Measurements from ENCODE around the gene TBCD. TPM values are rescaled to one million over a fixed set of nuclear protein-coding genes. Genes with fewer than 3 reads are reported as not detected.

Gene TBCD
- total RNA-seq, 1 donor from 2014 or later: 31.8 TPM

DNA sequence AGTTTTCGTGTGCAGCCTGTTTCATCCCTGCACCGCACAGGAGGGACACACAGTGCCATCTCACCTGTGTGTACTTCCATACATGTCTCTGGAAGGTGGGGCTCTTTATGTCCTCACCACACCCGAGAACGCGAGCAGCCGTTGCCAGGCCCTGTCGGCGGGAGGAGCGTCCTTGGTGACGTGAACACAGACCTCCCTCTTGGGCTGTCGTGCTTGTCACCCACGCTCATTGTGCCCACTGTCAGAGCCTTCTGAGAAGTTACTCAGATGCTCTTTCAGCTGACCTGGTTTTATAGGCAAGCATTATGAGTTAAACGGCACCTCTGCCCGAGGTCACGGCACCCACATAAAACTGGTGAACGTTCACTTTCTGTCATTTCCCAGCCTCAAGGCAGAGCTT lies 47.7 kb downstream of the TBCD start:
- peaks cover 5% of the 10 kb centered on the region for H3K4me1 Mint-ChIP-seq (ENCODE audit: low read depth, unreplicated experiment)
- no peaks in the 10 kb centered on the region for H3K36me3 ChIP-seq (ENCODE audit: insufficient read depth, low read length)
- H3K36me3 Mint-ChIP-seq (ENCODE audit: low read depth, unreplicated experiment): peaks cover 16% of the 10 kb centered on the region
- no peaks in the 10 kb centered on the region for H3K9me3 ChIP-seq (ENCODE audit: insufficient read depth, low read depth, low read length)
- H3K27ac Mint-ChIP-seq (ENCODE audit: unreplicated experiment): no peak overlapping the region
- H3K79me2 ChIP-seq (ENCODE audit: insufficient read depth, low read length): peaks cover 11% of the 10 kb centered on the region
- H3K4me2 ChIP-seq (ENCODE audit: low read length): no peak overlapping the region
- H4K20me1 ChIP-seq (ENCODE audit: insufficient read depth, low read length): peaks cover 31% of the 10 kb centered on the region
- FAIRE-seq (no peak), DNase-seq (ENCODE audit: low read depth) (no peak)
- no peak overlapping the region for H3K4me3 ChIP-seq (ENCODE audit: insufficient read depth, low read depth, low read length)
- H3K27me3 ChIP-seq (ENCODE audit: insufficient read depth, low read length): no peaks in the 10 kb centered on the region
- no peak overlapping the region for H3K9ac ChIP-seq (ENCODE audit: low read length)
- no peak overlapping the region for H3K27ac ChIP-seq (ENCODE audit: low read depth, low read length)
- H2AFZ ChIP-seq (ENCODE audit: low read depth, low read length): no peak overlapping the region
- H3K4me3 Mint-ChIP-seq (ENCODE audit: unreplicated experiment): no peak overlapping the region
- H3K27me3 Mint-ChIP-seq (ENCODE audit: low read depth, unreplicated experiment): no peaks in the 10 kb centered on the region
- peaks cover 4% of the 10 kb centered on the region for H3K9me3 Mint-ChIP-seq (ENCODE audit: unreplicated experiment)
- H3K4me1 ChIP-seq (ENCODE audit: insufficient read depth, low read length): no peaks in the 10 kb centered on the region
- no peak for TF ChIP-seq EZH2 (IDR thresholded peaks at IDR 0.05; ENCODE audit: insufficient read depth, low read length)
- TF ChIP-seq, protein P1, sequence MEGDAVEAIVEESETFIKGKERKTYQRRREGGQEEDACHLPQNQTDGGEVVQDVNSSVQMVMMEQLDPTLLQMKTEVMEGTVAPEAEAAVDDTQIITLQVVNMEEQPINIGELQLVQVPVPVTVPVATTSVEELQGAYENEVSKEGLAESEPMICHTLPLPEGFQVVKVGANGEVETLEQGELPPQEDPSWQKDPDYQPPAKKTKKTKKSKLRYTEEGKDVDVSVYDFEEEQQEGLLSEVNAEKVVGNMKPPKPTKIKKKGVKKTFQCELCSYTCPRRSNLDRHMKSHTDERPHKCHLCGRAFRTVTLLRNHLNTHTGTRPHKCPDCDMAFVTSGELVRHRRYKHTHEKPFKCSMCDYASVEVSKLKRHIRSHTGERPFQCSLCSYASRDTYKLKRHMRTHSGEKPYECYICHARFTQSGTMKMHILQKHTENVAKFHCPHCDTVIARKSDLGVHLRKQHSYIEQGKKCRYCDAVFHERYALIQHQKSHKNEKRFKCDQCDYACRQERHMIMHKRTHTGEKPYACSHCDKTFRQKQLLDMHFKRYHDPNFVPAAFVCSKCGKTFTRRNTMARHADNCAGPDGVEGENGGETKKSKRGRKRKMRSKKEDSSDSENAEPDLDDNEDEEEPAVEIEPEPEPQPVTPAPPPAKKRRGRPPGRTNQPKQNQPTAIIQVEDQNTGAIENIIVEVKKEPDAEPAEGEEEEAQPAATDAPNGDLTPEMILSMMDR (IDR thresholded peaks at IDR 0.05; ENCODE audit: insufficient read depth, low read depth, low read length): no peak

DNA sequence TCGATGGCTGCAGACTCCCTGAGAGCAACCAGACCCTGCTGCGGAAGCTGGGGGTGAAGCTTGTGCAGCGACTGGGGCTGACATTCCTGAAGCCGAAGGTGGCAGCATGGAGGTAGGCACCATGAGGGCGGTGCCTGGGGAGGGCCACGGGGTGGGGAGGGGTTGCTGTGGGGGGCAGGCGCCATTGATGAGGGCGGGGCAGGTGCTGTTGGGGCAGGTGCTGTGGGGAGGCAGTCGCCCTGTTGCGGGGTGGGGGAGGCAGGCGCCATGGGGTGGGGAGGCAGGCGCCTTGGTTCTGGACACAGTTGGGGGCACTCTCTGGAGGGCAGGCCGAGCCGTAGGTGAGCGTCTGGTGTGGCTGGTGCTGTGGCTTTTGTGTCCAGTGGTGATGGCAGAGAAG lies 49.0 kb downstream of the TBCD start:
- Histone ChIP-seq H3K27me3 (ENCODE audit: insufficient read depth, low read length) (no peaks in the 10 kb centered on the region), H3K36me3 (ENCODE audit: insufficient read depth, low read length) (no peaks in the 10 kb centered on the region), H2AFZ (ENCODE audit: low read depth, low read length) (no peak overlapping the region), H3K4me3 (ENCODE audit: insufficient read depth, low read depth, low read length) (no peak overlapping the region), H3K4me1 (ENCODE audit: insufficient read depth, low read length) (no peaks in the 10 kb centered on the region), H4K20me1 (ENCODE audit: insufficient read depth, low read length) (peaks cover 22% of the 10 kb centered on the region), H3K4me2 (ENCODE audit: low read length) (no peak overlapping the region), H3K27ac (ENCODE audit: low read depth, low read length) (no peak overlapping the region), H3K9me3 (ENCODE audit: insufficient read depth, low read depth, low read length) (no peaks in the 10 kb centered on the region), H3K9ac (ENCODE audit: low read length) (no peak overlapping the region), H3K79me2 (ENCODE audit: insufficient read depth, low read length) (peaks cover 7% of the 10 kb centered on the region)
- Mint-ChIP-seq H3K27me3 (ENCODE audit: low read depth, unreplicated experiment) (no peaks in the 10 kb centered on the region), H3K27ac (ENCODE audit: unreplicated experiment) (no peak overlapping the region), H3K9me3 (ENCODE audit: unreplicated experiment) (peaks cover 4% of the 10 kb centered on the region), H3K4me3 (ENCODE audit: unreplicated experiment) (no peak overlapping the region), H3K4me1 (ENCODE audit: low read depth, unreplicated experiment) (peaks cover 5% of the 10 kb centered on the region), H3K36me3 (ENCODE audit: low read depth, unreplicated experiment) (peaks cover 15% of the 10 kb centered on the region)
- FAIRE-seq: no peak
- no peak for TF ChIP-seq EZH2 (IDR thresholded peaks at IDR 0.05; ENCODE audit: insufficient read depth, low read length)
- TF ChIP-seq, protein P1 (IDR thresholded peaks at IDR 0.05; ENCODE audit: insufficient read depth, low read depth, low read length): no peak
- no peak for DNase-seq (ENCODE audit: low read depth)

DNA sequence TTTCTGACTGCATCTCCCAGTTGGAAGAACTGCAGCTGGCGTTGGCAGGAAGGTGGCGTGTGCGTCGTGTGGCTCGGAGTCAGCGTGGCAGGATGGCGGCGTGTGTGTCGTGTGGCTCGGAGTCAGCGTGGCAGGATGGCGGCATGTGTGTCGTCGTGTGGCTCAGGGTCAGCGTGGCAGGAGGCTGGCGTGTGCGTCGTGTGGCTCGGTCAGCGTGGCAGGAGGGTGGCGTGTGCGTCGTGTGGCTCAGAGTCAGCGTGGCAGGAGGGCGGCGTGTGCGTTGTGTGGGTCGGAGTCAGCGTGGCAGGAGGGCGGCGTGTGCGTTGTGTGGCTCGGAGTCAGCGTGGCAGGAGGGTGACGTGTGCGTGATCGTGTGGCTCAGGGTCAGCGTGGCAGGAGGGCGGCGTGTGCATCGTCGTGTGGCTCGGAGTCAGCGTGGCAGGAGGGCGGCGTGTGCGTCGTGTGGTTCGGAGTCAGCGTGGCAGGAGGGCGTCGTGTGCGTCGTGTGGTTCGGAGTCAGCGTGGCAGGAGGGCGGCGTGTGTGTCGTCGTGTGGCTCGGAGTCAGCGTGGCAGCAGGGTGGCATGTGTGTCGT lies 49.6 kb downstream of the TBCD start:
- no peaks in the 10 kb centered on the region for H3K4me1 ChIP-seq (ENCODE audit: insufficient read depth, low read length)
- FAIRE-seq: no peak
- TF ChIP-seq, protein P1 (IDR thresholded peaks at IDR 0.05; ENCODE audit: insufficient read depth, low read depth, low read length): no peak
- no peak for TF ChIP-seq EZH2 (IDR thresholded peaks at IDR 0.05; ENCODE audit: insufficient read depth, low read length)
- Mint-ChIP-seq H3K36me3 (ENCODE audit: low read depth, unreplicated experiment) (peaks cover 11% of the 10 kb centered on the region), H3K4me3 (ENCODE audit: unreplicated experiment) (no peak overlapping the region), H3K4me1 (ENCODE audit: low read depth, unreplicated experiment) (peaks cover 5% of the 10 kb centered on the region), H3K27me3 (ENCODE audit: low read depth, unreplicated experiment) (no peaks in the 10 kb centered on the region), H3K9me3 (ENCODE audit: unreplicated experiment) (peaks cover 4% of the 10 kb centered on the region), H3K27ac (ENCODE audit: unreplicated experiment) (no peak overlapping the region)
- no peaks in the 10 kb centered on the region for H3K36me3 ChIP-seq (ENCODE audit: insufficient read depth, low read length)
- H3K4me2 ChIP-seq (ENCODE audit: low read length): no peak overlapping the region
- peaks cover 20% of the 10 kb centered on the region for H4K20me1 ChIP-seq (ENCODE audit: insufficient read depth, low read length)
- H2AFZ ChIP-seq (ENCODE audit: low read depth, low read length): no peak overlapping the region
- H3K9me3 ChIP-seq (ENCODE audit: insufficient read depth, low read depth, low read length): no peaks in the 10 kb centered on the region
- H3K79me2 ChIP-seq (ENCODE audit: insufficient read depth, low read length): peaks cover 4% of the 10 kb centered on the region
- H3K4me3 ChIP-seq (ENCODE audit: insufficient read depth, low read depth, low read length): no peak overlapping the region
- no peak overlapping the region for H3K27ac ChIP-seq (ENCODE audit: low read depth, low read length)
- DNase-seq (ENCODE audit: low read depth): no peak
- no peaks in the 10 kb centered on the region for H3K27me3 ChIP-seq (ENCODE audit: insufficient read depth, low read length)
- H3K9ac ChIP-seq (ENCODE audit: low read length): no peak overlapping the region
